ENCODE data around the gene POLG2. TPM values are rescaled to one million over a fixed set of nuclear protein-coding genes. Genes with fewer than 3 reads are reported as not detected.
"Not testable (repeated sequence)": the region's sequence is repeated elsewhere in the genome, so short reads cannot be mapped to it uniquely, and the experiment has no call there.

The POLG2 gene
- total RNA-seq, 2 experiments from 2014 or later: 36.4 to 42.9 TPM

DNA sequence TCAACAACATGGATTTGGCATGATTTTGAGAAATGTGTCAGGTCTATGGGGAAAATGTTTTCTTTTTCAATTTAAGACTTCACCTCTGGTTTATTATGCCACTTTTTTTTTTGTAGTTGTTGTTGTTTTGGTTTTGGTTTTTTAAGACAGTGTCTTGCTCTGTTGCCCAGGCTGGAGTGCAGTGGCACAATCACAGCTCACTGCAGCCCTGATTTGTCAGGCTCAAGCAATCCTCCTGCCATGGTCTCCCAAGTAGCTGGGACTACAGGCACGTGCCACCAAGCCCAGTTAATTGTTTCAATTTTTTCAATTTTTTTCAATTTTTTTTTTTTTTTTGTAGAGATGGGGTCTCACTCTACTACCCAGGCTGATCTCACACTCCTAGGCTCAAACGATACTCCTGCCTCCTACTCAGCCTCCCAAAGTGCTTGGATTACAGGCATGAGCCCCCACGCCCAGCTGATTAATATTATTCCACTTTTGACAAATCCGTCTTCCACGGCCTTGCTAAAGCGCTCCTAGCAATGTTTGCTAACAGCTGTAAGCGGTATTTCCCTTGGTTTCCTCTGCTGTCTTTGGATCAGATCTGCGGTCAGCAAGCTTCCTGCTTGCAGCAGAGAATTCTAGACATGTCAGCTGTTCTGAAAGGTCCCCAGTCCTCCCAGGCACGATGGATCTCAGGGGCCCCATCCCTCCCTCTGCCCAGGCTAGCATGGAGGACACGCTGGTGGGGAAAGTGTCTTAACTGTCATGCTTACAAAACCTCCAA is 54.9 kb downstream of the POLG2 start:
- Mint-ChIP-seq H3K9me3 (peaks cover 21% of the 10 kb centered on the region), H3K27ac (peak overlapping the region; percentile 74), H3K36me3 (peaks cover 12% of the 10 kb centered on the region), H3K4me3 (peak overlapping the region; percentile 77), H3K4me1 (peaks cover 18% of the 10 kb centered on the region), H3K27me3 (no peaks in the 10 kb centered on the region)
- ATAC-seq (ENCODE audit: low read depth) (peak; percentile 60), DNase-seq (peak; percentile 45)
- POLR2A ChIA-PET: interaction anchor here (0.5 to 0.7 kb wide), 2 partner anchors 46 to 585 kb away, joined by 4 read pairs; no protein-coding TSS in a partner anchor

GRCh38 chr17:64439956-64440355 is 56.9 kb downstream of the POLG2 start:
- Mint-ChIP-seq H3K4me1 (peaks cover 18% of the 10 kb centered on the region), H3K36me3 (peaks cover 13% of the 10 kb centered on the region), H3K27me3 (no peaks in the 10 kb centered on the region), H3K9me3 (peaks cover 26% of the 10 kb centered on the region), H3K27ac (no peak overlapping the region), H3K4me3 (no peak overlapping the region)
- DNase-seq: no peak
- POLR2A ChIA-PET: interaction anchor here (0.6 kb wide), 1 partner anchor 136 kb away, joined by 4 read pairs; no protein-coding TSS in a partner anchor
- no peak for ATAC-seq (ENCODE audit: low read depth)

DNA sequence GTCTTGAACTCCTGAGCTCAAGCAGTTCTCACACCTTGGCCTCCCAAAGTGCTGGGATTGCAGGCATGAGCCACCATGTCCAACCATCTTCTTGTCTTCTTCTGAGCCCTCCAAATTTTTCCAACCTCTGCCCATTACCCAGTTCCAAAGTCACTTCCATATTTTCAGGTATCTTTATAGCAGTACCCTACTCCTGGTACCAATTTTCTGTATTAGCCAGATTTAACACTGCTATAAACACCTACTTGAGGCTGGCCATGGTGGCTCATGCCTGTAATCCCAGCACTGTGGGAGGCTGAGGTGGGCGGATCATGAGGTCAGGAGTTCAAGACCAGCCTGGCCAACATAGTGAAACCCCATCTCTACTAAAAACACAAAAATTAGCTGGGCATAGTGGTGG is 57.3 kb downstream of the POLG2 start:
- not testable (repeated sequence) for H3K4me3 Mint-ChIP-seq; H3K27me3 Mint-ChIP-seq; H3K27ac Mint-ChIP-seq; ATAC-seq (ENCODE audit: low read depth); DNase-seq
- Mint-ChIP-seq H3K4me1 (peaks cover 18% of the 10 kb centered on the region), H3K36me3 (peaks cover 13% of the 10 kb centered on the region), H3K9me3 (peaks cover 27% of the 10 kb centered on the region)
- POLR2A ChIA-PET: interaction anchor here (0.6 kb wide), 1 partner anchor 136 kb away, joined by 4 read pairs; no protein-coding TSS in a partner anchor

DNA sequence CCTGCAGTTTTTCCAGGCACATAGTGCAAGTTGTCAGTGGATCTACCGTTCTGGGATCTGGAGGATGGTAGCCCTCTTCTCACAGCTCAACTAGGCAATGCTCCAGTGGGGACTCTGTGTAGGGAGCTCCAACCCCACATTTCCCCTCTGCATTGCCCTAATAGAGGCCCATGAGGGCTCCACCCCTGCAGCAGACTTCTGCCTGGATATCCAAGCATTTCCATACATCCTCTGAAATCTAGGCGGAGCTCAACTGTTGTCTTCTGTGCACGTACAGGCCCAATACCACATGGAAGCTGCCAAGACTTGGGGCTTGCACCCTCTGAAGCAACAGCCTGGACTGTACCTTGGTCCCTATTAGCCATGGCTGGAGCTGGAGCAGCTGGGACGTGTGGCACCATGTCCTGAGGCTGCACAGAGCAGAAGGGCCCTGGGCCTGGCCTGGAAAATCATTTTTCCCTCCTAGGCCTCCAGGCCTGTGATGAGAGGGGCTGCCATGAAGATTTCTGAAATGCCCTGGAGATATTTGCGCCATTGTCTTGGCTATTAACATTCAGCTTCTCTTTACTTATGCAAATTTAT is 58.8 kb downstream of the POLG2 start:
- Mint-ChIP-seq H3K27me3 (no peaks in the 10 kb centered on the region), H3K27ac (no peak overlapping the region), H3K4me1 (peaks cover 13% of the 10 kb centered on the region), H3K36me3 (peaks cover 13% of the 10 kb centered on the region), H3K9me3 (peaks cover 31% of the 10 kb centered on the region), H3K4me3 (no peak overlapping the region)
- DNase-seq: no peak
- no peak for ATAC-seq (ENCODE audit: low read depth)
- POLR2A ChIA-PET: interaction anchor here (0.7 kb wide), 1 partner anchor 22 kb away, joined by 3 read pairs; no protein-coding TSS in a partner anchor

DNA sequence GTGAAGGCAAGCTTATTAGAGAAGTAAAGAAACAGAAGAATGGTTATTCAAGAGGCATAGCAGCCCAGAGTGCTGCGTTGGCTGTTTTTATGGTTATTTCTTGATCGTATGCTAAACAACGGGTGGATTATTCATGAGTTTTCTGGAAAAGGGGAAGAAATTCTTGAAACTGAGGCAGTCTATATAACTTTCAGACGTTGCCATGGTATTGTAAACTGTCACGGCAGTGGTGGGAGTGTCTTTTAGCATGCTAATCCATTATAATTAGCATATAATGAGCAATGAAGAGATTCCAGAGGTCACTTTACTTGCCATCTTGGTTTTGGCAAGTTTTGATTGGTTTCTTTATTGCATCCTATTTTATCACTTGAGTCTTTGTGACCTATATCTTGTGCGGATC is 65.3 kb downstream of the POLG2 start:
- peaks cover 9% of the 10 kb centered on the region for H3K9me3 Mint-ChIP-seq
- ATAC-seq (ENCODE audit: low read depth) (no peak), DNase-seq (no peak)
- POLR2A ChIA-PET: no interaction called here
- H3K36me3 Mint-ChIP-seq: no peaks in the 10 kb centered on the region
- H3K4me3 Mint-ChIP-seq: no peak overlapping the region
- peaks cover 16% of the 10 kb centered on the region for H3K27me3 Mint-ChIP-seq
- no peaks in the 10 kb centered on the region for H3K4me1 Mint-ChIP-seq
- no peak overlapping the region for H3K27ac Mint-ChIP-seq

DNA sequence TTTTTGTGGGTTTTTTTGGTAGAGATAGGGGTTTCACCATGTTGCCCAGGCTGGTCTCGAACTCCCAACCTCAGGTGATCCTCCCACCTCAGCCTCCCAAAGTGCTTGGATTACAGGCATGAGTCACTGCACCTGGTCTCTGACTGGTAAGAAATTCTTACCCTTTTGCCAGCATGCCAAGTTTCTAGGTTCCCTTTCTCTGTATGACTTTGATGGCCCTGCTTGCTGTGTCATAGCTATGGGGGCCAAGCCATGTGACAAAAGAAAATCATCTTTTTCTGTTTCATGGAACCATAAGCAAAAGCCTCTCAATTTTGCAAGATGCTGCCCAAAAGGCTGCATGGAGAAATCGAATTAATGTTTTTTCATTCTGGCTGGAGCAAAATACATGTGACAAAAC is 66.8 kb downstream of the POLG2 start:
- DNase-seq; H3K9me3 Mint-ChIP-seq; H3K4me1 Mint-ChIP-seq; H3K4me3 Mint-ChIP-seq; POLR2A ChIA-PET; ATAC-seq (ENCODE audit: low read depth); H3K36me3 Mint-ChIP-seq; H3K27ac Mint-ChIP-seq: not testable (repeated sequence)
- H3K27me3 Mint-ChIP-seq: peaks cover 20% of the 10 kb centered on the region

DNA sequence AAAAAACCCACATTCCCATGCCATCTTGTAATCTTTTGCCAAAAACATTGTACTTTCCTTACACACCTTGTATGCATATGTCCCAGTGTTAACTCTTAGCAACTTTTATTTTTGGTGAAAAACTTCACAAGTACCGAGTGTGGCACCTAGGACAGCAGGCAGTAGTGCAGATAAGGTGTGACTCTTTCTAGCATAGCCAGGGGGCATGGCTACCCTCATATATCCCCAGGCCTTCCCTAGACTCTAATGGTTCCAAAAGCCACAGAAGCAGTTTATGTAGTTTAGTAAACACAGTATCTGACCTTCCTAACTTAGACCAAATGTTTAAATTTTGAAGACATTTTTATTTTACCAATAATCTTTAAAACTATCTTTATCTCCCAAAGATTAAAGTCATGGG is 68.4 kb downstream of the POLG2 start:
- Mint-ChIP-seq H3K9me3 (no peaks in the 10 kb centered on the region), H3K4me3 (no peak overlapping the region), H3K4me1 (peaks cover 5% of the 10 kb centered on the region), H3K27ac (no peak overlapping the region), H3K36me3 (no peaks in the 10 kb centered on the region), H3K27me3 (peaks cover 20% of the 10 kb centered on the region)
- POLR2A ChIA-PET: no interaction called here
- DNase-seq (no peak), ATAC-seq (ENCODE audit: low read depth) (no peak)

Small RNA genes within 50 kb of the gene (microRNA-seq; reads per million reads assigned to microRNA genes)
- 15.4 reads per million, percentile 24 among the genes with 10 or more reads in this experiment for gene MIR3064
- gene MIR5047: not detected

Other genes with a start within 250 kb of the POLG2 start
- 10 to 100 TPM; 12.0 to 12.8 TPM for gene TEX2, start 233.8 kb downstream of the POLG2 start, total RNA-seq
- 100 to 1,000 TPM; 163 to 167 TPM for gene PECAM1, start 106.2 kb downstream of the POLG2 start, total RNA-seq
- gene MILR1, start 47.9 kb downstream of the POLG2 start, total RNA-seq: 1 to 10 TPM in 1 of 2 experiments, under 1 TPM in 1; 0.65 to 1.2 TPM
- gene DDX5, start 9.2 kb upstream of the POLG2 start, total RNA-seq: 1,000 to 10,000 TPM; 1,143 to 1,182 TPM
- gene CEP95, start 9.9 kb upstream of the POLG2 start, total RNA-seq: 10 to 100 TPM; 71.0 to 71.7 TPM
- 10 to 100 TPM; 24.9 to 27.0 TPM for gene SMURF2, start 165.3 kb upstream of the POLG2 start, total RNA-seq

All from activated naive CD8-positive, alpha-beta T cell treated with anti-CD3 and anti-CD28 coated beads, Interleukin-2, amount 10 ng/mL, durations not matched to agents 7 days and 5 days (primary cell).